ENCODE results near the gene ZBTB25. TPM values are rescaled to one million over a fixed set of nuclear protein-coding genes. Genes with fewer than 3 reads are reported as not detected.

The ZBTB25 gene
- polyA plus RNA-seq, 1 of the 3 experiments (the other 2 are of a cell fraction), result 4.5 TPM

- TF ChIP-seq CHD2 (IDR thresholded peaks at IDR 0.05; ENCODE audit: low read length, partially characterized antibody), result no peak
- no peak for TF ChIP-seq YY1 (IDR thresholded peaks at IDR 0.05; ENCODE audit: low read depth)
- TF ChIP-seq SIN3A (IDR thresholded peaks at IDR 0.05; ENCODE audit: borderline replicate concordance, low read depth, low read length), result no peak
- no peak for TF ChIP-seq IRF3 (IDR thresholded peaks at IDR 0.05; ENCODE audit: low read depth, low read length)
- peak; percentile 72 for TF ChIP-seq RAD21 (IDR thresholded peaks at IDR 0.05; ENCODE audit: low read length)
- peak; percentile 94 for TF ChIP-seq CTCF (IDR thresholded peaks at IDR 0.05)
- TF ChIP-seq TEAD4 (IDR thresholded peaks at IDR 0.05; ENCODE audit: borderline replicate concordance, insufficient read depth), result no peak
- 0 out of 2 replicates have a peak, but pooled peaks have one; percentile 25 for TF ChIP-seq RFX5 (IDR thresholded peaks at IDR 0.05; ENCODE audit: low read length)
- peak; percentile 66 for TF ChIP-seq SMC3 (IDR thresholded peaks at IDR 0.05; ENCODE audit: low read depth, low read length)
- peak; percentile 79 for TF ChIP-seq MXI1 (IDR thresholded peaks at IDR 0.05; ENCODE audit: low read depth, low read length)
- TF ChIP-seq GABPA (IDR thresholded peaks at IDR 0.05; ENCODE audit: low read depth), result no peak
- TF ChIP-seq MAX (IDR thresholded peaks at IDR 0.05; ENCODE audit: low read depth), result no peak
- Histone ChIP-seq H3K9me3 (no peaks in the 10 kb centered on the region), H3K9ac (no peak overlapping the region), H3K4me2 (no peak overlapping the region), H3K4me3 (ENCODE audit: low read depth in 2 of 2, low read length in 1 of 2) (no peak overlapping the region; a peak in 1 of 4 replicates), H4K20me1 (ENCODE audit: insufficient read depth) (peaks cover 92% of the 10 kb centered on the region), H3K79me2 (ENCODE audit: insufficient read depth) (peaks cover 100% of the 10 kb centered on the region), H3F3A (replicated peaks; ENCODE audit: insufficient read depth) (peaks cover 5% of the 10 kb centered on the region), H3K27ac (ENCODE audit: low read depth in 2 of 2, low read length in 1 of 2) (peak overlapping the region; percentile 10 to 53; a peak in 3 of 4 replicates), H2AFZ (ENCODE audit: low read depth) (no peak overlapping the region), H3K36me3 (replicated peaks in 1 of 2; ENCODE audit: control insufficient read depth in 1 of 2, insufficient read depth in 2 of 2, low read length in 1 of 2) (peaks cover 5 to 13% of the 10 kb centered on the region in 2 experiments), H3K4me1 (ENCODE audit: control insufficient read depth in 1 of 2, insufficient read depth in 2 of 2, low read depth in 1 of 2, low read length in 1 of 2) (peaks cover 9 to 25% of the 10 kb centered on the region in 2 experiments; a peak in 3 of 4 replicates), H3K27me3 (ENCODE audit: insufficient read depth) (no peaks in the 10 kb centered on the region), H3K9me2 (no peaks in the 10 kb centered on the region)
- 26% methylated on average over 4 of the region's 4 CpGs for WGBS (ENCODE audit: low lambda C conversion rate)
- peak; percentile 58 for DNase-seq
- CTCF ChIA-PET, result interaction anchor here (0.6 to 4.2 kb wide), 42 partner anchors 8 to 381 kb away, joined by 3 to 48 read pairs (median 6); partner anchors contain the start of gene AKAP5
- POLR2A ChIA-PET, result interaction anchor here (1.0 kb wide), 1 partner anchor 29 kb away, joined by 5 read pairs; the partner anchor contains the start of gene HSPA2
These were observed 7.4 kb upstream of the ZBTB25 start for GRCh38 chr14:64510825-64511671.

GRCh38 chr14:64509036-64509435, 5.4 kb upstream of the ZBTB25 start:
- peaks cover 82% of the 10 kb centered on the region for H4K20me1 ChIP-seq (ENCODE audit: insufficient read depth)
- H3K4me1 ChIP-seq (ENCODE audit: control insufficient read depth in 1 of 2, insufficient read depth in 2 of 2, low read depth in 1 of 2, low read length in 1 of 2), result peaks cover 13 to 25% of the 10 kb centered on the region in 2 experiments; a peak in 3 of 4 replicates
- H3K36me3 ChIP-seq (replicated peaks in 1 of 2; ENCODE audit: control insufficient read depth in 1 of 2, insufficient read depth in 2 of 2, low read length in 1 of 2), result peaks cover 5 to 13% of the 10 kb centered on the region in 2 experiments
- H3F3A ChIP-seq (replicated peaks; ENCODE audit: insufficient read depth), result peaks cover 5% of the 10 kb centered on the region
- H3K27ac ChIP-seq (ENCODE audit: low read depth in 2 of 2, low read length in 1 of 2), result no peak overlapping the region
- TF ChIP-seq ELF1 (IDR thresholded peaks at IDR 0.05) (no peak), SMC3 (IDR thresholded peaks at IDR 0.05; ENCODE audit: low read depth, low read length) (no peak), ZBTB33 (IDR thresholded peaks at IDR 0.05; ENCODE audit: borderline replicate concordance, low read depth) (no peak), NRF1 (IDR thresholded peaks at IDR 0.05; ENCODE audit: low read depth, low read length) (no peak)
- H3K4me2 ChIP-seq, result no peak overlapping the region
- H2AFZ ChIP-seq (ENCODE audit: low read depth), result no peak overlapping the region
- H3K27me3 ChIP-seq (ENCODE audit: insufficient read depth), result no peaks in the 10 kb centered on the region
- no peaks in the 10 kb centered on the region for H3K9me3 ChIP-seq
- POLR2A ChIA-PET, result no interaction called here
- WGBS (ENCODE audit: low lambda C conversion rate), result 91% methylated on average over 8 of the region's 8 CpGs
- H3K9me2 ChIP-seq, result no peaks in the 10 kb centered on the region
- CTCF ChIA-PET, result interaction anchor here (1.0 to 4.2 kb wide), 7 partner anchors 13 to 165 kb away, joined by 3 to 48 read pairs (median 7); no protein-coding TSS in a partner anchor
- DNase-seq, result no peak
- H3K9ac ChIP-seq, result no peak overlapping the region
- H3K4me3 ChIP-seq (ENCODE audit: low read depth in 2 of 2, low read length in 1 of 2), result no peak overlapping the region
- peaks cover 98% of the 10 kb centered on the region for H3K79me2 ChIP-seq (ENCODE audit: insufficient read depth)

Measured in SK-N-SH (cell line).